Activated T-helper 17 cell treated with anti-CD3 and anti-CD28 coated beads, Interleukin-2, amount 50 U/mL, for 72 hours (primary cell): ENCODE measurements around the gene ZNRD2. TPM values are rescaled to one million over a fixed set of nuclear protein-coding genes. Genes with fewer than 3 reads are reported as not detected.
"Not testable (repeated sequence)": the region's sequence is repeated elsewhere in the genome, so short reads cannot be mapped to it uniquely, and the experiment has no call there.

Source experiments
- ATAC-seq: fragments of 150-1000 bp; cut with Tn5 transposase; replicated peaks from 2 replicates; pipeline ENCODE4 v1.10.0; 2021; ENCODE audit warnings: mild to moderate bottlenecking, moderate library complexity
- H3K27ac Mint-ChIP-seq: one replicate; pipeline ENCODE4 v1.8.0; 2022; ENCODE audit warnings: mixed read lengths
- H3K27me3 Mint-ChIP-seq: one replicate; pipeline ENCODE4 v1.8.0; 2022; ENCODE audit warnings: mixed read lengths
- H3K36me3 Mint-ChIP-seq: one replicate; pipeline ENCODE4 v1.8.0; 2022; ENCODE audit warnings: low read depth, mild to moderate bottlenecking, mixed read lengths
- H3K4me1 Mint-ChIP-seq: one replicate; pipeline ENCODE4 v1.8.0; 2022; ENCODE audit warnings: mixed read lengths
- H3K4me3 Mint-ChIP-seq: one replicate; pipeline ENCODE4 v1.8.0; 2022; ENCODE audit warnings: mild to moderate bottlenecking, mixed read lengths
- H3K9me3 Mint-ChIP-seq: one replicate; pipeline ENCODE4 v1.8.0; 2022; ENCODE audit warnings: mixed read lengths
- total RNA-seq, 2 donors: library from RNA; stranded (reverse); gene quantifications; one replicate each; pipeline ENCODE4 v1.2.3, GENCODE V29; 2022

ZNRD2 gene, protein sequence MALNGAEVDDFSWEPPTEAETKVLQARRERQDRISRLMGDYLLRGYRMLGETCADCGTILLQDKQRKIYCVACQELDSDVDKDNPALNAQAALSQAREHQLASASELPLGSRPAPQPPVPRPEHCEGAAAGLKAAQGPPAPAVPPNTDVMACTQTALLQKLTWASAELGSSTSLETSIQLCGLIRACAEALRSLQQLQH
- total RNA-seq: 10 to 100 TPM; 30.3 to 49.4 TPM

DNA sequence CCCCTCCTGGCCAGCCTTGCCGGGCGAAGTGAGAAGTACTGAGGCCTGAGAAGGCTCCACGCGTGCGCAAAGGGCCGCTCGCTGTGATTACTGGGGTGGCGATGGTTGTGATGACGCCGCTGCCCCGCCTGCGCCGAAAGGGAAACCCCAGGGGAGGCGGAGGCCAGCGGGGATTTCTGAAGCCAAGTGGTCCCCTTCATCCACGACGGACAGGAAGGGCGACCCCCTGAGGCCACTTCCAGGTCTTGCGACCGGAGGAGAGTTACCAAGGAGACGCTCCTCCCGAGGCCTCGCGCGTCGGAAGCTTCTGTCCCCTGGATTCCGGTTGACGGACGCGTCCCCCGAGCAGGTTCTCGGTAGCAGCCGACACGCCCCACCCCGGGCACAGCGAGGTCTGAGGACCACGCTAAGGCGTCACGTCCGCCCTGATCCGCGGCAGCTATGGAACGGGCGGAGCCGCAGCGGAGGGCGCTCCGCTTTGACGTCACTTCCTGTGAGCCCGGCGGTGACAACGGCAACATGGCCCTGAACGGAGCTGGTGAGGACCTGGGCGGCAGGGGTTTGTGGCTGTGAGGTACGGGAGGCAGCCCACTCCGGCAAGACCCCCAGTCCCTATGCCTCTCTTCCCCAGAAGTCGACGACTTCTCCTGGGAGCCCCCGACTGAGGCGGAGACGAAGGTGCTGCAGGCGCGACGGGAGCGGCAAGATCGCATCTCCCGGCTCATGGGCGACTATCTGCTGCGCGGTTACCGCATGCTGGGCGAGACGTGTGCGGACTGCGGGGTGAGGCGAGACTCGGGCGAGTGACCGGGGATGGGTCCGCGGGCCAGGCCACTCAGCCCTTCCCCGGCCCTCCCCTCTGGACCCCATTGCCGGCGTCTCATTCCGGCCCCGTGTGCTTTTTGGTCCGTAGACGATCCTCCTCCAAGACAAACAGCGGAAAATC is at the start of gene ZNRD2:
TSS of gene ZNRD2 (plus strand) at position 505 of the 946 bp plus-strand sequence. CDS start at position 520, 15 bp downstream.
- H3K27me3 Mint-ChIP-seq: no peaks in the 10 kb centered on the region
- H3K9me3 Mint-ChIP-seq: no peaks in the 10 kb centered on the region
- peak within 1 kb of the TSS; percentile 94 for H3K4me3 Mint-ChIP-seq
- peaks cover 31% of the 10 kb centered on the region for H3K4me1 Mint-ChIP-seq
- peak within 1 kb of the TSS; percentile 94 for H3K27ac Mint-ChIP-seq
- peak; percentile 81 for ATAC-seq
- peaks cover 69% of the 10 kb centered on the region for H3K36me3 Mint-ChIP-seq

DNA sequence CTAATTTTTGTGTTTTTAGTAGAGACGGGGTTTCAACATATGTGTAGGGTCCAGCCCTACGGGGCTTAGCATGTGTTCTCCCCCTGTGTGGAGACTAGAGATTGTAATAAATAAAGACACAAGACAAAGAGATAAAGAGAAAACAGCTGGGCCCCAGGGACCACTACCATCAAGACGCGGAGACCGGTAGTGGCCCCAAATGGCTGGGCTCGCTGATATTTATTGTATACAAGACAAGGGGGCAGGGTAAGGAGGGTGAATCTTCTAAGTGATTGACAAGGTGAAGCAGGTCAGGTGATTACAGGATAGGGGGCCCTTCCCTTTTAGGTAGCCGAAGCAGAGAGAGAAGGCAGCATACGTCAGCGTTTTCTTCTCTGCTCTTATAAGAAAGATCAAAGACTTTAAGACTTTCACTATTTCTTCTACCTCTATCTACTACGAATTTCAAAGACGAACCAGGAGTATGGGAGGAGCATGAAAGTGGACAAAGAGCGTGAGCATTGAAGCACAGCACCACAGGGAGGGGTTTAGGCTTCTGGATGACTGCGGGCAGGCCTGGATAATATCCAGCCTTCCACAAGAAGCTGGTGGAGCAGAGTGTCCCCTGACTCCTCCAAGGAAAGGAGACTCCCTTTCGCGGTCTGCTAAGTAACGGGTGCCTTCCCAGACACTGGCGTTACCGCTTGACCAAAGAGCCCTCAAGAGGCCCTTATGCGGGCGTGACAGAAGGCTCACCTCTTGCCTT is 48.3 kb upstream of the ZNRD2 start:
- not testable (repeated sequence) for H3K27me3 Mint-ChIP-seq, ATAC-seq, H3K9me3 Mint-ChIP-seq
- H3K4me1 Mint-ChIP-seq: peaks cover 29% of the 10 kb centered on the region
- H3K27ac Mint-ChIP-seq: peak overlapping the region; percentile 88
- peaks cover 14% of the 10 kb centered on the region for H3K36me3 Mint-ChIP-seq
- H3K4me3 Mint-ChIP-seq: peak overlapping the region; percentile 89

DNA sequence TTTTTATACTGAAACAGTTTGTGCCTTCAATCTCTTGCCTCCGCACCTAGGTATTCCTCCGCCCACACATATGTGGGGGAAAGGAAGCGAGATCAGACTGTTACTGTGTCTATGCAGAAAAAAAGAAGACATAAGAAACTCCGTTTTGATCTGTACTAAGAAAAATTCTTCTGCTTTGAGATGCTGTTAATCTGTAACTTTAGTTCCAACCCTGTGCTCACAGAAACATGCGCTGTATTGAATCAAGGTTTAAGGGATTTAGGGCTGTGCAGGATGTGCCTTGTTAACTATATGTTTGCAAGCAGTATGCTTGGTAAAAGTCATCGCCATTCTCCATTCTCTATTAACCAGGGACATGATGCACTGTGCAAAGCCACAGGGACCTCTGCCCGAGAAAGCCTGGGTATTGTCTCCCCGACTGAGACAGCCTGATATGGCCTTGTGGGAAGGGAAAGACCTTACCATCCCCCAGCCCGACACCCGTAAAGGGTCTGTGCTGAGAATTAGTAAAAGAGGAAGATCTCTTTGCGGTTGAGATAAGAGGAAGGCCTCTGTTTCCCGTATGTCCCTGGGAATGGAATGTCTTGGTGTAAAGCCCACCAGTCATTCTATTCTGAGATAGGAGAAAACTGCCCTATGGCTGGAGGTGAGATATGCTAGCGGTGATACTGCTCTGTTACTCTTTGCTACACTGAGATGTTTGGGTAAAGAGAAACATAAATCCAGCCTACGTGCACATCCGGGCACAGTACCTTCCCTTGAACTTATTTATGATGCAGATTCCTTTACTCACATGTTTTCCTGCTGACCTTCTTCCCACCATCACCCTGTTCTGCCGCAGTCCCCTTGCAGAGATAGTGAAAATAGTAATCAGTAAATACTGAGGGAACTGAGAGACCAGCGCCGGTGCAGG is 47.3 kb upstream of the ZNRD2 start:
- H3K9me3 Mint-ChIP-seq, H3K27me3 Mint-ChIP-seq: not testable (repeated sequence)
- peak overlapping the region; percentile 88 for H3K27ac Mint-ChIP-seq
- H3K4me3 Mint-ChIP-seq: peak overlapping the region; percentile 89
- peaks cover 29% of the 10 kb centered on the region for H3K4me1 Mint-ChIP-seq
- H3K36me3 Mint-ChIP-seq: peaks cover 24% of the 10 kb centered on the region
- ATAC-seq: peak; percentile 25

DNA sequence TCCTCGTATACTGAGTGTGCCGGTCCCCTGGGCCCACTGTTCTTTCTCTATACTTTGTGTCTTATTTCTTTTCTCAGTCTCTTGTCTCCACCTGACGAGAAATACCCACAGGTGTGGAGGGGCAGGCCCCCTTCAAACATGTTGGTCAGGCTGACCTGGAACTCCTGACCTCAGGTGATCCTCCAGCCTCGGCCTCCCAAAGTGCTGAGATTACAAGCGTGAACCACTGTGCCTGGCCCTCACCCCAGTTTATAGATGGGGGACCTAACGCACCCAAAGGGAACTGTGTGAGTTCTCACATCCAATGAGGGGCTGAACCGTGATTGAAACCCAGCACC is 46.7 kb upstream of the ZNRD2 start:
- Mint-ChIP-seq H3K4me1 (peaks cover 30% of the 10 kb centered on the region), H3K4me3 (peak overlapping the region; percentile 89)
- ATAC-seq: not testable (repeated sequence)

DNA sequence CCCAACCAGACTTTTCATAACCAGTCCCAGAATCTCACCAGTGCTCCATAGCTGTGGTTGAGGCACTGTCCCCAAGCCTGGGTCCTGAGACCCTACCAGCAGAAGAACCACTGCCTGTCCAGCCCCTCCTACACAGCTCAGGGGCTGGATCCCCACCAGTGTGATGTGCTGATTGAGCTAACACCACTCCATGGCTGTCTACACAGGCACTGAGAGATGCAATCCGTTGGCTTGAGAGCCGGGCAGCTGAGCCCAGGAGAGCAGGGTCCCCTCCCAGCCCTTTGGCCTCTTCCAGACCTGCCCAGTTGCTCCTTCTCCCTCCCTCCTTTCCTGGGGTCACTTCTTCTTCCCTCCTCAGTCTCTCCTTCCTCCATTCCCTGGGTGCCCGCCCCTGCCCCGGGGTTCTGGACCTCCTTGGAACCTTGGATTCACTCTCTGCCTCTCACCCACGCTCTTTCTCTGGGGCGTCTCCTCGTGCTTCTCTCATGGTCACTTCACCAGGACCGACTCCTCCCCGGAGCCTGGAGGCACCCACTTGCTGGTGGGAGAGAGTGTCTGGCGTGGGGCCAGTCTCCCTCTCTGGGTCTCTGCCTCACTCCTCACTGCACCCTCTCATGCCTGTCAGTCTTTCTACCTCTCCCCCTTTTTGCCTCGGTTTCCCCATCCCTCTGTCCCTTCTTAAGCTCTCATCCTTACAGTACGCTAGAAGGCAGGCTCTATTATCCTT is 46.1 kb upstream of the ZNRD2 start:
- Mint-ChIP-seq H3K9me3 (no peaks in the 10 kb centered on the region), H3K4me3 (peak overlapping the region; percentile 89), H3K4me1 (peaks cover 34% of the 10 kb centered on the region), H3K27me3 (no peaks in the 10 kb centered on the region), H3K27ac (peak overlapping the region; percentile 88), H3K36me3 (peaks cover 33% of the 10 kb centered on the region)
- peak; percentile 13 for ATAC-seq

More for the DNA sequence above, 46.7 kb upstream of the ZNRD2 start:
- H3K9me3 Mint-ChIP-seq, H3K27me3 Mint-ChIP-seq: not testable (repeated sequence)
- Mint-ChIP-seq H3K27ac (peak overlapping the region; percentile 88), H3K36me3 (peaks cover 28% of the 10 kb centered on the region)

DNA sequence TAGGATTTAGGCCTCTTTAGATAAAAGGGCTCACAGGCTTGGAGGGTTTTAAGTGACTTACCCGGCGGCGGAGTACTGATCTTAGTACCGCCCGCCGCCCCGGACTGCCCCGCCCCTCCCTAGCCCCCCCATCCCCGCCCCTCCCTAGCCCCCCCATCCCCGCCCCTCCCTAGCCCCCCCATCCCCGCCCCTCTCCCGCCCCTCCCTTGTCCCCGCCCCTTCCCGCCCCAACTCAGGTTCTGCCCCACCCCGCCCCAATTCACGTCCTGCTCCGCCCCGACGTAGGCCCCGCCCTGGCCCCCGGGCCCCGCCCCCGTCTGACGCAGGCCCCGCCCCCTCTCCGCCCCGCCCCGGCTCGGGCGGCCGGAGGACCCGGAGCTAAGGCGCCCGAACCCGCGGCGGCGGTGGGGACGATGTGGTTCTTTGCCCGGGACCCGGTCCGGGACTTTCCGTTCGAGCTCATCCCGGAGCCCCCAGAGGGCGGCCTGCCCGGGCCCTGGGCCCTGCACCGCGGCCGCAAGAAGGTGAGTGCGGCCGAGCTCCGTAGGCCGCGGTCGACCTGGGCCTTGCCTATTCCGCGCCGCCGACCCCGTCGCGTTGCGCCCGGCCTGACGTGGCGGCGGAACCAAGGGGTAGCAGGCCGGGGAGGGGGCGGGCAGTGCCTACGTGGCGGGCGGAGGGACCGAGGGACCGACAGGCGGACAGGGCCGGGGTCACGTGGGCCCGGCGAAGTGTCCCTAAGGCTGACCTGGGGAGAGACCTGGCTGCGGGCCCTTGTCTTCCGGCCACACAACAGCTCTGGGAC is 45.3 kb upstream of the ZNRD2 start, which contains the start of gene SCYL1:
TSS of gene SCYL1 (plus strand) at position 343 of the 805 bp plus-strand sequence. CDS start at position 414, 71 bp downstream.
- Mint-ChIP-seq H3K27me3 (no peaks in the 10 kb centered on the region), H3K27ac (peak within 1 kb of the TSS; percentile 91), H3K4me1 (peaks cover 34% of the 10 kb centered on the region), H3K9me3 (no peaks in the 10 kb centered on the region), H3K36me3 (peaks cover 36% of the 10 kb centered on the region), H3K4me3 (peak within 1 kb of the TSS; percentile 89)
- peak; percentile 90 for ATAC-seq

DNA sequence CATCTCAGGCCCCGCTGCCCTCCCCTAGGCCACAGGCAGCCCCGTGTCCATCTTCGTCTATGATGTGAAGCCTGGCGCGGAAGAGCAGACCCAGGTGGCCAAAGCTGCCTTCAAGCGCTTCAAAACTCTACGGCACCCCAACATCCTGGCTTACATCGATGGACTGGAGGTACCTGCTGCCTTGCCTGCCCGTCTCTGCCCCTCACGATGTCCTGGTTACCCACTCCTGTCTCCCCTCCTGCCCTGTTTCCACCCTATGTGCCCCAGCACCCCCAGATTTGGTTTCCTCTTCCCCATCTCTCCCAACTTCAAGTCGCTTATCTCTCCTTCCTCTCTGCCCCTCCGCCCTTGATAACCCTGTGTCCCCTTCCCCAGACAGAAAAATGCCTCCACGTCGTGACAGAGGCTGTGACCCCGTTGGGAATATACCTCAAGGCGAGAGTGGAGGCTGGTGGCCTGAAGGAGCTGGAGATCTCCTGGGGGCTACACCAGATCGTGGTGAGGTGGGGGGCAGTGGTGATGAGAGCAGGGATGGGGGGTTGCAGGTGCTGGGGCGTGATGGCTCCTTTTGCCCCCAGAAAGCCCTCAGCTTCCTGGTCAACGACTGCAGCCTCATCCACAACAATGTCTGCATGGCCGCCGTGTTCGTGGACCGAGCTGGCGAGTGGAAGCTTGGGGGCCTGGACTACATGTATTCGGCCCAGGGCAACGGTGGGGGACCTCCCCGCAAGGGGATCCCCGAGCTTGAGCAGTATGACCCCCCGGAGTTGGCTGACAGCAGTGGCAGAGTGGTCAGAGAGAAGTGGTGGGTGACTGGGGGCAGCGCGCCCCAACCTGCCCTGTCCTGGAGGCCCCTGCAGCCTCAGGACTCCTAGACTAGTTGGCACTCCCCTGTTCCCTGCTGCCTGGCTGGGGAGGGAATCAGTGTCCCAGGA is 44.5 kb upstream of the ZNRD2 start:
- Mint-ChIP-seq H3K4me1 (peaks cover 34% of the 10 kb centered on the region), H3K36me3 (peaks cover 45% of the 10 kb centered on the region), H3K27ac (peak overlapping the region; percentile 91), H3K4me3 (peak overlapping the region; percentile 89), H3K9me3 (no peaks in the 10 kb centered on the region), H3K27me3 (no peaks in the 10 kb centered on the region)
- ATAC-seq: no peak

DNA sequence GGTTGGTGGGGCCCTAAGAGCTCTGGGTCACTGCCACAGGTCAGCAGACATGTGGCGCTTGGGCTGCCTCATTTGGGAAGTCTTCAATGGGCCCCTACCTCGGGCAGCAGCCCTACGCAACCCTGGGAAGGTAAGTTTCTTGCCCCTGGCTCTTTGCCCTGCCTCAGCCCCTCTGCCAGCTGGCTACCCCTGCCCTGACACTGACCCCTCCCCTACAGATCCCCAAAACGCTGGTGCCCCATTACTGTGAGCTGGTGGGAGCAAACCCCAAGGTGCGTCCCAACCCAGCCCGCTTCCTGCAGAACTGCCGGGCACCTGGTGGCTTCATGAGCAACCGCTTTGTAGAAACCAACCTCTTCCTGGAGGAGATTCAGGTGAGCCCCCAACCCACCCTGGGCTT is 43.5 kb upstream of the ZNRD2 start:
- Mint-ChIP-seq H3K4me1 (peaks cover 32% of the 10 kb centered on the region), H3K4me3 (peak overlapping the region; percentile 89), H3K27ac (peak overlapping the region; percentile 63), H3K36me3 (peaks cover 54% of the 10 kb centered on the region), H3K9me3 (no peaks in the 10 kb centered on the region), H3K27me3 (no peaks in the 10 kb centered on the region)
- no peak for ATAC-seq

DNA sequence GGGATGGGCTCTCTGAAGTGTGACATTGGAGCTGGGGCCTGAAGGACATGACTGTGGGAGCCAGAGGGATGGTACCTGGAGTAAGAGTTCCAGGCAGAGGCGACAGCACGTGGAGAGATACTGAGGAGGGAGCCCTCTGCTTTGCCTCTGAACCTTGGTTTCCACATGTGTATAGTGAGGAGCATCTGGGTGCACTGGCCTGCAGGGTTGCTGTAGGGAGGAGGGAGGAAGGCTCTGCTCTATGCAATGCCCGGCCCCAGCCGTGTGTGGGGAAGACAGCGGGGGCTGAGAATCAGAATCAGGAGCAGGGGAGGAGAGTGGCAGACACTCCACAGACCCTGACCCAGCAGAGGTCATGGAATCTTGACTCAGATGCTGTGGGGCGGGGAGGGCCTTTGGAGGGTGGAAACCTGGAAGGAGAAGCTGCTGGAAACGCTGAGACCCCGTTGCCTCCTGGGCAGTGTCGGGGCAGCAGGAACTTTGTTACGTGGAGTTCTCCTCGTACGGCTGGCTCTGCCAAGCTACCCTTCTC is 41.4 kb upstream of the ZNRD2 start:
- Mint-ChIP-seq H3K36me3 (peaks cover 73% of the 10 kb centered on the region), H3K27ac (peak overlapping the region; percentile 66), H3K4me3 (no peak overlapping the region), H3K27me3 (no peaks in the 10 kb centered on the region), H3K4me1 (peaks cover 14% of the 10 kb centered on the region), H3K9me3 (no peaks in the 10 kb centered on the region)
- ATAC-seq: no peak

DNA sequence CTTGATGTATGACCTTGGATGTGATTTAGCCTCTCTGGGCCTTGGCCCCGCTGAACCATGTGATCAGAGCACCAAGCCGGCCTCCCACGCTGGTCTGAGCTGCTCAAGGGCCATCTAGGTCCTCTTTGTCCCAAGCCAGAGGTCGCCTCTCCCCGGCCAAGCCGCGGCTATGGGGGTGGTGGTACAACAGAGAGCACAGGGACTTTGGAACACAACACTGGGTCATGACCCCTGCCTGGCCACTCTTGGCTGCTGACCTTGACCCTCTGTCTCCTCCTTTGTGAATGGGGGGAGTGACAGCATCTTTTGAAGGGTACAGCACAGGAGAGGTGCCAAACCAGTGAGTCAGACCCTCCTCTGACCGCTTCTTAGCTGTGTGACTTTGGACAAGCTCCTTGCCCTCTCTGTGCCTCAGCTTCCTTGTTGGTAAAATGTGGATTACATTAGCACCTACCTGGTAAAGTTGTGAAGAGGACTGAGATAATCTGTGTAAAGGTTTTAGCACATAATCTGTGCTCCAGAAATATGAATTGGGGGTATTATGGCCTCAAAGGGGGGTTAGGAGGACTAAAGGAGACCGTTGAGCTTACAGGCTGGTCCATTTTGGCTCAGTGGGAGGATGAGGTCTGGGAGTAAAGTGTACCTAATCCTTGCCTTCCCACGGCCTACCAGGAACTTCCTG is 40.7 kb upstream of the ZNRD2 start:
- Mint-ChIP-seq H3K4me3 (no peak overlapping the region), H3K4me1 (peaks cover 11% of the 10 kb centered on the region), H3K36me3 (peaks cover 78% of the 10 kb centered on the region), H3K27me3 (no peaks in the 10 kb centered on the region), H3K9me3 (no peaks in the 10 kb centered on the region), H3K27ac (peak overlapping the region; percentile 56)
- ATAC-seq: no peak

DNA sequence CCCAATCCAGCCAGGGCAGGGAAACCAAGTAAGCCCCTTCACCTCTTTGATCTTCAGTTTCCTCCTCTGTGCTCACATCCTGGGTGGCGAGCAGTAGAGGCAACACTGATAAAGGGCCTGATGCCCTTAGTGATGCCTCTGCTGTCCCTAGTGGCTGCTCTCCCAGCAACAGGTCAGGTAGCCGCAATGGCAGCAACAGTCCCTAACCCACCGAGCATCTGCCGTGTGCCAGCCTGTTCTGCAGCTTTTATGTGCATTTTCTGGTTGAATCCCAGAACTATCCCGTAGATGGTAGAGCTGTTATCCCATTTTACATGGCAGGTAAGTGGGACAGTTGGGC is 40.1 kb upstream of the ZNRD2 start:
- peaks cover 83% of the 10 kb centered on the region for H3K36me3 Mint-ChIP-seq
- H3K27ac Mint-ChIP-seq: peak overlapping the region; percentile 56
- H3K4me1 Mint-ChIP-seq: peaks cover 13% of the 10 kb centered on the region
- no peak overlapping the region for H3K4me3 Mint-ChIP-seq
- peak; percentile 31 for ATAC-seq
- no peaks in the 10 kb centered on the region for H3K9me3 Mint-ChIP-seq
- H3K27me3 Mint-ChIP-seq: no peaks in the 10 kb centered on the region
